D721Med (cell line): ENCODE data around the gene ARAP3.

Experiments used
- DNase-seq: peaks from one replicate; pipeline ENCODE4 v3.0.0; 2011; ENCODE audit warnings: low spot score; ENCODE audit not compliant: insufficient read length
- FAIRE-seq: peaks from 2 replicates; lab custom pipeline; 2011; peaks lifted over from hg19 to GRCh38; lab: Jason Lieb, UNC
- CTCF ChIP-seq: IDR thresholded peaks from 2 replicates; pipeline ENCODE4 v1.5.1; 2012; ENCODE audit warnings: mild to moderate bottlenecking, control low read depth; ENCODE audit not compliant: insufficient read depth; ENCODE audit errors: missing control alignments

Gene ARAP3

GRCh38 chr5:141608557-141608956, 73.5 kb downstream of the ARAP3 start:
- TF ChIP-seq CTCF, result no peak
- no peak for FAIRE-seq
- no peak for DNase-seq

GRCh38 chr5:141608046-141608445, 74.0 kb downstream of the ARAP3 start:
- no peak for TF ChIP-seq CTCF
- FAIRE-seq (no peak), DNase-seq (no peak)

- FAIRE-seq (no peak), DNase-seq (no peak)
- no peak for TF ChIP-seq CTCF
These were observed 76.3 kb downstream of the ARAP3 start for GRCh38 chr5:141605523-141606277.

- TF ChIP-seq CTCF, result no peak
- DNase-seq (no peak), FAIRE-seq (no peak)
These were observed 77.9 kb downstream of the ARAP3 start for GRCh38 chr5:141603923-141604717.
